ENCODE data around the gene CDH2.

GRCh38 chr18:27991391-27991790 lies 185.5 kb downstream of the CDH2 start:
- TF ChIP-seq CTCF (conservative IDR thresholded peaks at IDR 0.05 in 1 of 2, IDR thresholded peaks at IDR 0.05 in 1 of 2; ENCODE audit: low read depth in 1 of 2, low read length in 2 of 2) (no peak), EZH2 (IDR thresholded peaks at IDR 0.05; ENCODE audit: low read length, missing control alignments) (no peak)
